ENCODE measurements around the gene LAG3. TPM values are rescaled to one million over a fixed set of nuclear protein-coding genes. Genes with fewer than 3 reads are reported as not detected.

The LAG3 gene
- total RNA-seq, 1 donor from 2014 or later, result 3.4 TPM

Other genes with a start within 250 kb of the LAG3 start
- 1,200 TPM for gene GAPDH, start 238.0 kb upstream of the LAG3 start, total RNA-seq
- 38.7 TPM for gene IFFO1, start 216.5 kb upstream of the LAG3 start, total RNA-seq
- gene NOP2, start 204.2 kb upstream of the LAG3 start, total RNA-seq, result 27.6 TPM
- gene CHD4, start 165.1 kb upstream of the LAG3 start, total RNA-seq, result 245 TPM
- gene LPAR5, start 136.6 kb upstream of the LAG3 start, total RNA-seq, result 2.9 TPM
- gene ACRBP, start 125.1 kb upstream of the LAG3 start, total RNA-seq, result 1.9 TPM
- 42.1 TPM for gene ING4, start 109.4 kb upstream of the LAG3 start, total RNA-seq
- 52.7 TPM for gene ZNF384, start 83.1 kb upstream of the LAG3 start, total RNA-seq
- gene PIANP, start 71.7 kb upstream of the LAG3 start, total RNA-seq, result 2.5 TPM
- gene COPS7A, start 48.5 kb upstream of the LAG3 start, total RNA-seq, result 47.4 TPM
- 98.6 TPM for gene MLF2, start 19.4 kb upstream of the LAG3 start, total RNA-seq
- 352 TPM for gene PTMS, start 6.2 kb upstream of the LAG3 start, total RNA-seq
- gene CD4, start 17.0 kb downstream of the LAG3 start, total RNA-seq, result 20.6 TPM
- gene GPR162, start 49.3 kb downstream of the LAG3 start, total RNA-seq, result 4.5 TPM
- 27.4 TPM for gene P3H3, start 55.9 kb downstream of the LAG3 start, total RNA-seq
- 7.1 TPM for gene GNB3, start 68.4 kb downstream of the LAG3 start, total RNA-seq
- gene CDCA3, start 78.8 kb downstream of the LAG3 start, total RNA-seq, result 0.71 TPM
- gene USP5, start 79.6 kb downstream of the LAG3 start, total RNA-seq, result 70.1 TPM
- 233 TPM for gene TPI1, start 95.0 kb downstream of the LAG3 start, total RNA-seq
- gene SPSB2, start 100.8 kb downstream of the LAG3 start, total RNA-seq, result 12.3 TPM
- 13.4 TPM for gene LRRC23, start 132.3 kb downstream of the LAG3 start, total RNA-seq
- gene ENO2, start 142.1 kb downstream of the LAG3 start, total RNA-seq, result 36.9 TPM
- gene ATN1, start 155.4 kb downstream of the LAG3 start, total RNA-seq, result 140 TPM
- gene RNU7-1, start 171.3 kb downstream of the LAG3 start, total RNA-seq, result not detected
- gene C12orf57, start 171.5 kb downstream of the LAG3 start, total RNA-seq, result 177 TPM
- gene PTPN6, start 178.8 kb downstream of the LAG3 start, total RNA-seq, result 35.0 TPM
- 112 TPM for gene PHB2, start 198.1 kb downstream of the LAG3 start, total RNA-seq
- 42.9 TPM for gene EMG1, start 198.4 kb downstream of the LAG3 start, total RNA-seq
- 34.7 TPM for gene LPCAT3, start 246.0 kb downstream of the LAG3 start, total RNA-seq

All from sciatic nerve (tissue), 1 donor.